Germinal center (tissue), 1 donor: Measurements from ENCODE around the gene IL17RE.
"Not testable (repeated sequence)": the region's sequence is repeated elsewhere in the genome, so short reads cannot be mapped to it uniquely, and the experiment has no call there.

Experiments
- DNase-seq: peaks from one replicate; pipeline ENCODE4 v3.0.0; 2012; ENCODE audit warnings: mixed read lengths, low spot score

IL17RE gene, protein sequence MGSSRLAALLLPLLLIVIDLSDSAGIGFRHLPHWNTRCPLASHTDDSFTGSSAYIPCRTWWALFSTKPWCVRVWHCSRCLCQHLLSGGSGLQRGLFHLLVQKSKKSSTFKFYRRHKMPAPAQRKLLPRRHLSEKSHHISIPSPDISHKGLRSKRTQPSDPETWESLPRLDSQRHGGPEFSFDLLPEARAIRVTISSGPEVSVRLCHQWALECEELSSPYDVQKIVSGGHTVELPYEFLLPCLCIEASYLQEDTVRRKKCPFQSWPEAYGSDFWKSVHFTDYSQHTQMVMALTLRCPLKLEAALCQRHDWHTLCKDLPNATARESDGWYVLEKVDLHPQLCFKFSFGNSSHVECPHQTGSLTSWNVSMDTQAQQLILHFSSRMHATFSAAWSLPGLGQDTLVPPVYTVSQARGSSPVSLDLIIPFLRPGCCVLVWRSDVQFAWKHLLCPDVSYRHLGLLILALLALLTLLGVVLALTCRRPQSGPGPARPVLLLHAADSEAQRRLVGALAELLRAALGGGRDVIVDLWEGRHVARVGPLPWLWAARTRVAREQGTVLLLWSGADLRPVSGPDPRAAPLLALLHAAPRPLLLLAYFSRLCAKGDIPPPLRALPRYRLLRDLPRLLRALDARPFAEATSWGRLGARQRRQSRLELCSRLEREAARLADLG

DNA sequence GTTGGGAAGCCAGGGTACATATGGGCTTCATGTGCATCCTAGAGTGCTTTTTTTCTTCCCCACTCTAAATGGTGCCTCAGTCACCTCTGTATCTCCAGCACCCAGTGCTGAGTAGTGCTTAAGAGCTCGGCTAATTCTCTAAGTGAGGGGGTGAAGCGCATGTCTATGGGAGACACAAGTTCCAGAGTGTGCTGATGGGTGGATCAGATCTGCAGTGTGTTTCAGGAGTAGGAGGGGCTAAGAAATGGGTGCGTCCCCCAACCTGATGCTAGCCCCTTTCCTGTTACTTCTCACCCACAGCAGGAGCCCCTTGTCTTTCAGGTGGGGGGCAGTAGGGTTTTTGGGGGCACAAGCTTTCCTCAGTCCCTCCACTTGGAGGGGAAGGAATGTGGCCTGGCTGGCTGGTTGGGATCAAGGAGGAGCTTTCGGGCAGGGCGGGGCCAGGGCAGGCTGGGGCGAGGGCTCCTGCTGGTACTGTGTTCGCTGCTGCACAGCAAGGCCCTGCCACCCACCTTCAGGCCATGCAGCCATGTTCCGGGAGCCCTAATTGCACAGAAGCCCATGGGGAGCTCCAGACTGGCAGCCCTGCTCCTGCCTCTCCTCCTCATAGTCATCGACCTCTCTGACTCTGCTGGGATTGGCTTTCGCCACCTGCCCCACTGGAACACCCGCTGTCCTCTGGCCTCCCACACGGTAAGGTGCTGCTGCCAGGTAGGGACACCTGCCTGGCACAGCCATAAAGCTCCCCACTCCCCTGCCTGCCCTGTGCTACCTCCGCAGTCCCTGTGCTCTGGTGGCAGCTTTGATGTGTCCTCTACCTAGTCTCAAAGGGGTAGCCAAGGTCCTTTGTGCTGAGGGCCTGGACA is at the start of gene IL17RE:
TSS of gene IL17RE (plus strand) at position 477 of the 866 bp plus-strand sequence. CDS start at position 562, 85 bp downstream.
- no peak for DNase-seq

DNA sequence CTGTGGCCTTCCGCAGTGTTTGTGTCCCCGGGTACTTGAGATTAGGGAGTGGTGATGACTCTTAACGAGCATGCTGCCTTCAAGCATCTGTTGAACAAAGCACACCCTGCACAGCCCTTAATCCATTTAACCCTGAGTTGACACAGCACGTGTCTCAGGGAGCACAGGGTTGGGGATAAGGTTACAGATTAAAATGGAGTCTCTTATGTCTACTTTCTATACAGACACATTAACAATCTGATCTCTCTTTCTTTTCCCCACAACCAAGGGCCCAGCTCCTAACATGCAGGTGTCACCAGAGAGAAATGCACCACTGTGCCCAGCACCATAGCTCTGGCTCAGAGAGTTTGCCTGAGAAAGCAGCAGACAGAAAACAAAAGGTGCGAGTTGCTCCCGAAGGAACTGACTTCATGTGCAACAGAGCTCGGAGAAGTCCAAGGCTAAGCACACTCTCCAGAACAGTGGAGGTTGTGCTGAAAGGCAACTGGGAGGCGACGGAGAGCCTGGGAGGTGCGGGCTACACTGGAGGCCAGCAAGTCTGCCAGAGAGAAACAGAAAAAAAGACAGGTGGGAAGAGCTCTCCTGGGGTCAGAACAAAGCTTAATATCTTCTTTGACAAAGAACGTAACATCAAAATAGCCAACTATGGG is 48.2 kb upstream of the IL17RE start:
- not testable (repeated sequence) for DNase-seq

DNA sequence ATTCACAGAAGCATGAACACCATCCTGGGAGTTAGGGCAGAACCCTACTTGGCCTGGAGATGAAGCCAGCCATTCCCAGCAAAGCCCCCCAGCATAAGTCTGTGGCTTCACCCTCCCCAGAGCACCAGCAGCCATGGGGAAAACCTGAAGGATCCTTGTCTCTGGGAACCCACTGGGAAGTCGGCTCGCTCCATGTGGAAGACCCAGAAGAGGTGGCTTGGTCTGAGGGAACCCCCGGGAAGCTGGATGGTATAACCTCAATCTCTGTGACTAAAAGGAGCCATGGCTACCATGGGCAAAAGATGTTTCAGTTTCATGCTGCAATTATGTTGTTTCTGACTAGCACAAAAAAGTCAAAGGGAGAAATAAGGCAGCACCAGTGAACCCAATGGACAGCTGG is 47.1 kb upstream of the IL17RE start:
- DNase-seq = no peak

DNA sequence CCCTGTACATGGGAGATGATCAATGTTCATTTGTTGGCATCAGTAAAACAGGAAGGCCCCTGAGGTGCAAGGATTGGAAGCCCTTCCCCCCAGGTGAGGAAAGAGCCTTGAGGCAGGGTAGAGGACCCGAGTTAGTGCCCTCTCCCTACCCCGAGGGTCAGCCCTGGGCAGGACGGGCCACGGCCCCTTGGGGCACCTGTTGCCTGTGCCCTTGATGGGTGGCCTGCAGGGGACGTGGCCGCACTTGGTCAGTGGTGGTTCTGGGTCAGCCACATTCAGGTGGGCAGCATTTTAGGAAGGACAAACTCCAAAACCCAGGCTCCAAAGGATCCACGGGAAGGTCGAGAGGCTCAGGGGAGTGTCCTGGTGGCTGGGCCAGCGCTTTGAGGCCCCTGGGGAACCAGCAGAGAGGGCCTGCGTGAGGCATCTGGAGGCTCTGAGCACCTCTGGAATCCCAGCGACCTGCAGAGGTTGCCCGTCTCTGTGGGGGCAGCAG is 43.1 kb upstream of the IL17RE start:
- no peak for DNase-seq

DNA sequence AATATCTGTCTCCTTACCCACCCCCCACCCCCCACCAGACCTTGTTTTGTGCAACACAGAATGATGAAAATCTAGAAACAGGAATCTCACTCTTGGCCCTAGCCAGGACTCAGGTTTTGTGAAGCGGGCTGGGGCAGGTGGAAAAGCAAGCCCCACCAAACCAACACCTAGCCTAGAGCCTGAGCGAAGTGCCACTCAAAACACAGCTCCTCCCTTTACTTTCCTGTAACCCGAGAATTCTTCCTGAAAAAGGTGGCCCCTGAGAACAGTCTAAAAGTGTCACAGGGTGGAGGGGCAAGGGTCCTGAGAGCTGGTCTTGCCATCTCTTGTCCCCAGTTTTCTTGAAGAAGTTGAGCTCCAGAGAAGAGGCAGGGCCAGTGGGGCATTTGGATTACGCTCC is 41.4 kb upstream of the IL17RE start:
- no peak for DNase-seq

DNA sequence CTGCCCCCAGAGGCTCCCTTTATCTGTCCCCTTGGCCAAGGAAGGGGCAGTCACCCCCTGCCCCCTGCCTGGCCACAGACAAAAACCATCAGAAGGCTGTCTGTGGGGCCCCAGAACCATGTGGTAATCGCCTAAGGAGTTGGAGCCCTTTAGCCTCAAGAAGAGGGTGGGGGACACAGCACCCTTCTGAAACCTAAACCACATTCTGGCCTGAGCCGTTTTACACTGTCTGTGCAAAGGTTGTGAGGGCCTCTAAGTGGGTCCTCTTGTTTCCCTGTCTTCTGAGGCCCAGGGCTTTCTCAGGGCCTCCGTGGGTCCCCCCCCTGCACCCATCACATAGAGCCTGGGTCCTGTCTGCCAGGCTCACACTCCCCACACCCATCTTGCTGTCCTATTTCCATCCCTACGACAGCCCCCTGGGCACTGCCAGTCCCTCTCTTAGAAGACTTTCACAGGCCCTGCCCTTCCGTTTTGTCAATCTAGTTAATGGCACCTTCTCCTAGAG is 41.0 kb upstream of the IL17RE start:
- no peak for DNase-seq

DNA sequence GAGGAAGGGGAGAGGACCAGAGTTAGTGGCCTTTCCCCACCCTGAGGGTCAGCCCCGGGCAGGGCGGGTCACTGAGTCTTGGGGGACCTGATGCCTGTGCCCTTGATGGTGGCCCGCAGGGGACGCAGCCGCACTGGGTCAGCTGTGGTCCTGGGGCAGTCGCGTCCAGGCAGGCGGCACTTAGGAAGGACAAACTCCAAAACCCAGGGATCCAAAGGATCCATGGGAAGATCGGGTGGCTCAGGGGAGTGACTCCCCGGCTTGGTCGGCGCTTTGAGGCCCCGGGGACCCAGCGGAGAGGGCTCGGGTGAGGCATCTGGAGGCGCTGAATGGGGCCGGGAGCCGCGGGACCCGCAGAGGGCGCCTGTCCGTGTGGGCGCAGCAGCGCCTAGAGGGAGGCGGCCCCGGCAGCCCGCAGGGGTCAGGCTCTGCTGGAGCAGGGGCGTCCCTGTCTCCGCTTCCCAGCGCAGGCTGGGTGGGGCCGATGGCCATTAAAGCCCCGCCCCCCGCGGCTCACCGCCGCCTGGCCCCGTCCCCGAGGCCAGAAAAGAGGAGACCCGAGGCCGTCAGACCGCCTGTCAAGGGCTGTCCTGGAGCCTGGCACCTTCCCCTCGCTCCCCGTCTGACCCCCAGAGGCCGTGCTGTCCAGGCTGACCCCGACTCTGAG is 40.1 kb upstream of the IL17RE start:
- DNase-seq = peak; percentile 48

DNA sequence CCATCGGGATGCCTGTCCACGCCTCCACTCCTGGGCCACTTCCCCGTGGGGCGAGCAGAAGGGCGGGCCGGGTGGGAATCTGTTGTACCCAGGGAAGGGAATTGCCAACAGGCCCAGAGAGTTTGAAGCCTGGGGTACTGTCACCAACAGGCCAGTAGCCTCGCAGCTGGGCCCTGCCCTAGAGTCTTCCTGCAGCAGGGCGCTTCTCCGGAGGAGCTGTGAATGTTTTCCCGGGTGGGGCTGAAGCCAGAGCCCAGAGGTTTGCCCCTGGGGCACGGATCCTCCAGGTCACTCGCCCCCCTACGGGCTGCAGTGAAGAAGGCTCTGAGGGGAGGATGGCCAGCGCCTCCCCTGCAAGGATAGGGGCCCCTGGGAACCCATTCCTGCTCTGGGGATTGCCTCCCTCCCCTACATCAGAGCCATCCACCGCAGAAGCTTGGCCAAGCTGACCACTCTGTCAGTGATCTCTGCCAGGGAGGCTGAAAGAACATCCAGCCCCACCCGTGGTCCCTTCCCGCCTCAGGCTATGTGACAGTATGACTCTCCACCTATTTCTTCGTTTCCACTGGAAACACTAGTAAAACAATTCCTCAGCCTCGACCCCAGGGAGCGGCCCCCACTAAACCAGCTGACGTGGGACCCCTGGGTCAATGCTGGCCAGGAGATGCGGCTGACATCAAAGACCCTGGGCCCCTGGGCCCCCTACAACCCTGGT is 39.4 kb upstream of the IL17RE start:
- DNase-seq = no peak

DNA sequence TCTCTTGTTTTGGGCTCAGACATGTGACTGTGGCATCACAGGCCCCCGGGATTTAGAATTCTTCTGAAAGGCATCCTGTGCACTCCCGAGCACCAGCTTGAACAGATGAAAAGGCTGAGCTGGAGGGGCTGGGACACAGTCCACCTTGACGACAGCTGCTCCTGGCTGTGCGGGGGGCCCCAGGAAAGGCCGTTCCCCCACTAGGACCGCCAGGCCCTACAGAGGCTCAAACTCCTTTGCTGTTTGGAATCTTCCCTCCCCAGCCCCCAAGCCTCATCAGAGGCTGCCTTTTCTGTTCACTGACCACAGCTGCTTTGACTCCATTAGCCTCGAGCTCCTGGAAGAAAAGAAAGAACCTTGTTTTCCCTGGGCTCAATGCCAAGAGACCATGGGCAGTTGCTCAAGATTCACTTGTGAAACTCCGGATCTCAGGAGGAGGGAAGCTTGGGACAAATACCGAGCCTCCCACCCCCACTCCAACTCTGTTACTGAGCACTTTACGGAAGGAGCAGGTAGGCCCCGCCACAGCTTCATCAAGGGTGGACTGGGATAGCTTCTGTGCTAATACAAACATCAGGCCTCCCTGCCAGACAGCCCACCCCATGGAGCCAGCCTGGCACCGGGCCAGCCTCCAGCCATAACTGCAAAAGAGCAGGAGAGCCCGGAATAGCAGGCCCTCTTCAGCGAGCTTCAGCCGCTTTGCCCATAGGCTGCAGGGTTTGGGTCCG is 38.3 kb upstream of the IL17RE start:
- no peak for DNase-seq

DNA sequence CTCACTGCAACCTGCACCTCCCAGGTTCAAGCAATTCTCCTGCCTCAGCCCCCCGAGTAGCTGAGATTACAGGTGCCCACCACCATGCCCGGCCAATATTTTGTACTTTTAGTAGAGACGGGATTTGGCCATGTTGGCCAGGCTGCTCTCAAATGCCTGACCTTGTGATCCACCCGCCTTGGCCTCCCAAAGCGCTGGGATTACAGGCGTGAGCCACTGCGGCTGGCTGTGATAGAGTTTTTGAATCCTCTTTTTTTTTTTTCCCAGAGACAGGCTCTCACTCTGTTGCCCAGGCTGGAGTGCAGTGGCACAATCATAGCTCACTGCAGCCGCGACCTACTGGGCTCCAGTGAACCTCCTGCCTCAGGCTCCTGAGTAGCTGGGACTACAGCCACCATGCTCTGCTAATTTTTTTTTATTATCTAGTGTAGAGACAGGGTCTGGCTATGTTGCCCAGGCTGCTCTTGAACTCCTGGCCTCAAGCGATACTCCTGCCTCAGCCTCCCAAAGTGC is 37.5 kb upstream of the IL17RE start:
- DNase-seq = not testable (repeated sequence)

DNA sequence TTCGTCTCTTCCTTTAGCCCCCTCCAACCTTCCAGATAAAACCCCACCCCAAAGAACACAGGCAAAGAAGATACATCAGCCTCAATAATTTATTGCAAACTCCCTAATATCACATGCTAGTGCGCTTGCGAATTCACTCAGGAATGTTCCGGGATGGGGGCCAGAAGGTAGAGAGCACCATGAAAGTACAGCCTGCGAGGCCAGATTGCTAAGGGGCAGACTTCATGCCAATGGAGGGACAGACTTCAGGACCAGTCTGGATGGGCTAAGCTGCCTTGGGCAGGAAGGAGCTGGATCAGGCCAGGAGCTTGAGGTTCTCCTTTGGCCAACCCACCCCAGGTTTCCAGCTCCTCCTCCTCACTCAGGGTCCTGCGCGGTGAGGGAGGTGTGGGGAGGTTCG is 36.0 kb upstream of the IL17RE start:
- DNase-seq = no peak

DNA sequence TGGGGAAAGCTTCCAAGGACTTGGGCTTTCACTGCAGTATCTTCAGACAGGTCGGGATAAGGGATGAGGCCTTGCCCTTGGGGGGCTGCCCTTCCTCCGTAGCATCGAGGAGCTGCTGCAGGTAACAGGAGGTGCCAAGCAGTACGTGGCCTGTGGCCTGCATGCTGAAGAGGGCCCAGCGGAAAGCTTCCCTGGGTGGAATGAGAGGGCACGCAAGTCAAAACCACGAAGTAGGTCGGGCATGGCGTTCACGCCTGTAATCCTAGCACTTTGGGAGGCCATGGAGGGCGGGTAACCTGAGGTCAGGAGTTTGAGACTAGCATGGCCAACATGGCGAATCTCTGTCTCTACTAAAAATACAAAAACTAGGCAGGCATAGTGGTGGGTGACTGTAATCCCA is 35.5 kb upstream of the IL17RE start:
- no peak for DNase-seq

DNA sequence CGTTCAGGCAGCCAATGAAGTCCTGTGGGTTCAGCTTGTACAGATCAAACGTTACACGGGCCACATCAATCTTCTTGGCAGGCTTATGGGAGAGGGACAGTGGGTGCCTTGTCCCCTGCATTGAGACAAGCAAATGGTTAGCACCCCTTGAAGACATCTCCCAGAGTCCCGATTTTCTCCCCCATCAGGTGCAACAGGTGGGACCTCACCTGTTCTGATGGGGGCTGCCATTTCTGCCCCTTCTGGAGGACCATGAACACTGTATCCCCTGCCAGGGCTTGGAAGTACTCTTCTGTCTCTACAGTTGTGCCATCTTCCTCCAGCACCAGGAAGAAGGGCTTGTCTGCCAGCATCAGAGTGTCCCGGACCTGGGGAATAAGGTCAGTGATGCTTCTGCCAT is 32.7 kb upstream of the IL17RE start:
- DNase-seq = no peak

DNA sequence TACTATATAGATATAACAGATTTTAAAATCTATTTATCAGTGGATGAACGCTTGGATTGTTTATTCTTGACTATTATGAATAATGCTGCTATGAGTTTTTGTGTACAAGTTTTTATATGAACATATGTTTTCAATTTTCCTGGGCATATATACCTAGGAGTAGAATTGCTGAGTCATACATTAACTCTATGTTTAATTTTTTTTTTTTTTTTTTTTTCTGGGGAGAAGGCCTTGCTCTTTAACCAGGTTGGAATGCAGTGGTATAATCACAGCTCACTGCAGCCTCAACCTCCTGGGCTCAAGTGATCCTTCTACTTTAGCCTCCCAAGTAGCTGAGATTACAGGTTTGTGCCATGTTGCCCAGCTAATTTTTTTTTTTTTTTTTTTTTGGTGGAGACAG is 31.7 kb upstream of the IL17RE start:
- DNase-seq = no peak

DNA sequence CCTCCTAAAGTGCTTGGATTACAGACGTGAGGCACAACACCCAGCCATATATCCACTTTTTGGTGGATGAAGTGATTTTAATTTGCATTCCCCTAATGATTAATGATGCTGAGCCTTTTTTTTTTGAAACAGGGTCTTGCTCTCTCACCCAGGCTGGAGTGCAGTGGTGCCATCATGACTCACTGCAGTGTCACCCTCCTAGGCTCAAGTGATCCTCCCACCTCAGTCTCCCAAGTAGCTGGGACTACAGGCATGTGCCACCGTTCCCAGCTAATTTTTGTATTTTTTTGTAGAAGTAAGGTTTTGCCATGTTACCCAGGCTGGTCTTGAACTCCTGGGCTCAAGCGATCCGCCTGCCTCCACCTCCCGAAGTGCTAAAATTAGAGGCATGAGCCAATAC is 30.6 kb upstream of the IL17RE start:
- not testable (repeated sequence) for DNase-seq

DNA sequence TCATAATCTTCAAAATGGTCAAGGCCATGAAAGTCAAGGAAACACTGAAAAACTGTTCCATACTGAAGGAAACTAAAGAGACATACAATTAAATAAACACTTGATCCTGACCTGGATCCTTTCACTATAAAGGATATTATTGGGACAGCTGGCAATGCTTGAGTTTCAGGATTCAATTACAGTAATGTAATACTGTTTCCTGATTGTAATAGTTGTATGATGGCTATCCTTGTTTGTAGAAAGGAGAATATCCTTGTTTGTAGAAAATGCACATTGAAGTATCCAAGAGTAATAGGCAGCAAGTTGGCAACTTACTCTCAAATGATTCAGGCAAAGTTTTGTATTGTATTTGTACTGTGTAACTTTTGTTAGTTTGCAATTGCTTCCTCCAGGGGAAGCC is 27.2 kb upstream of the IL17RE start:
- DNase-seq = no peak

DNA sequence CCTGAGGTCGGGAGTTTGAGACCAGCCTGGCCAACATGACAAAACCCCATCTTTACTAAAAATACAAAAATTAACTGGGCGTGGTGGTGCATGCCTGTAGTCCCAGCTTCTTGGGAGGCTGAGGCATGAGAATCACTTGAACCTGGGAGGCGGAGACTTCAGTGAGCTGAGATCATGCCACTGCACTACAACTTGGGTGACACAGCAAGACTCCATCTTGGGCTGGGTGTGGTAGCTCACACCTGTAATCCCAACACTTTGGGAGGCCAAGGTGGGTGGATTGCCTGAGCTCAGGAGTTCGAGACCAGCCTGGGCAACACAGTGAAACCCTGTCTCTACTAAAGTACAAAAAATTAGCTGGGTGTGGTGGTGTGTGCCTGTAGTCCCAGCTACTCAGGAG is 26.4 kb upstream of the IL17RE start:
- not testable (repeated sequence) for DNase-seq

DNA sequence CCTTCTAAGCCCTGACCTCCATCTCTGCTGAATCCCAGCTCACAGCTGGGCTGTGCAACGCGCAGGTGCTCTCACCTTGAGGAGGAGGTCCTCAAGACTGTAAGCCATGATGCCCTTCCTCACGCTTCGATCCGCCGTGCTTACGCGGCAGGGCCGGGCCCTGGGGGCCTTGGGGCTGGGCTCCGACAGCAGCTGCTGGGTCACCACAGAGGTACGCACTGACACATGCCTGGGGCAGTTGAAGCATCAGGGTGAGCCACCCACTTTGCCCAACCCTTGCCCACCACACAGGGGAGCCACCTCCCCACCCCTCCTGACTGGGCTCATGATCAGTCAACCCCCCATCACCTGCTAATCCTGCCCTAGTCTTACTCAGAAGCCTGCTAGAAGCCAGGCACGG is 25.7 kb upstream of the IL17RE start:
- DNase-seq = no peak

DNA sequence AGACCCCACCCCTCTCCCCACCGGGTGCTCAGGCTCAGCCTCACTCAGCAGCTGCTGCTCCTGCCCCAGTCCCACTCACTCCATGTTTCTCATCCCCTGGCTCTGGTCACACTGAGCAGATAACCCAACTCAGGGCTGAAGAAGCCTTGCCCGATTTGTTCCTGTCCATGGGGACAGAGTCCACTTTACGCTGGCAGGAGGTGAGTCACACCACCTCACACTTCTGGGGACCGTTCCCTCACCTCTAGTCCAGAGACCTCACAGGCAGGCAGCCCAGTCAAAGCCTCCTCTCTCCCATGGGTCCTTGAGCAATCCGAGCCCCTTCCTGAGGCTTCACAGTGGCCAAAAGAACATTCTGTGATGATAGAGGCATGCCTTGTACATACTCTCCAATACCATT is 23.9 kb upstream of the IL17RE start:
- no peak for DNase-seq
